Effector CD8-positive, alpha-beta T cell (primary cell): ENCODE measurements around the gene LRTM2.
"Not testable (repeated sequence)": the region's sequence is repeated elsewhere in the genome, so short reads cannot be mapped to it uniquely, and the experiment has no call there.

ENCODE experiments used
- DNase-seq: peaks from one replicate; lab custom pipeline; 2025; lab: John Stamatoyannopoulos, UW

Gene LRTM2

GRCh38 chr12:1811281-1811947 is 9.0 kb upstream of the LRTM2 start:
- DNase-seq = no peak

- DNase-seq = no peak
Observed at GRCh38 chr12:1811948-1812291, 8.4 kb upstream of the LRTM2 start.

- DNase-seq = no peak
Observed at GRCh38 chr12:1812650-1813302, 7.6 kb upstream of the LRTM2 start.

DNA sequence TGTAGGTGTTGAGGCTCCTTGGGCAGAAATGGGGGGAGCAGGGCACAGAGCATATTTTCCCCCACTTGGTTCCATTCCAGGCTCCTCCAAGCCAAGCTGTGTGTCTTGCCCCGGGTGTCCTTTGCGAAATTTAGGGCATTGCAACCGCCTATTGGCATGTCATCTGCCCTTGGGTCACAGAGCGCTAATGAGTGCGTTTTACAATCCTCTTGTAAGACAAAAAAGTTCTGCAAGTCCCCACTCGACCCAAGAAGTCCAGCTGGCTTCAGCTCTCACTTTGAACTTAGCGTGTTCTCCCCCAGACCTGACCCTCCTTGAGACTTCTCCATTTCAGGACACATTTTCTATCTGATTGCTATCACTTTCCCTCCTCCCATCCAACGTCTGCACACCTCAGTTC is 6.1 kb upstream of the LRTM2 start:
- DNase-seq = no peak

DNA sequence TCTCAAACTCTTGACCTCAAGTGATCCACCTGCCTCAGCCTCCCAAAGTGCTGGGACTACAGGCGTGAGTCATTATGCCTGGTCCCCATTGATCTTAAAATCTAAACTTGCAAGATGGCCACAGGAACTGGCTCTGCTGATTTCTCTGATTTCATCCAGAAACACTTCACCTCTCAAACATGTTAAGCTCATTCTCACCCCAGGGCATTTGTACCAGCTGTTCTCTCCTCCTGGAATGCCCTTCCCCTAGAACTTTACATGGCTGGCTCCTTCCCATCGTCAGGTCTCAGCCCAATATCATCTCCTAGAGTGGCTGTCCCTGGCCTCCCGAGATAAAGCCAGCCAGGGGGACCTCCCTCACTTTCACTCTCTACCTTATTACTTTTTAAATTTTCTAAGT is 5.3 kb upstream of the LRTM2 start:
- no peak for DNase-seq

- no peak for DNase-seq
Observed at GRCh38 chr12:1815814-1816729, 4.3 kb upstream of the LRTM2 start.

DNA sequence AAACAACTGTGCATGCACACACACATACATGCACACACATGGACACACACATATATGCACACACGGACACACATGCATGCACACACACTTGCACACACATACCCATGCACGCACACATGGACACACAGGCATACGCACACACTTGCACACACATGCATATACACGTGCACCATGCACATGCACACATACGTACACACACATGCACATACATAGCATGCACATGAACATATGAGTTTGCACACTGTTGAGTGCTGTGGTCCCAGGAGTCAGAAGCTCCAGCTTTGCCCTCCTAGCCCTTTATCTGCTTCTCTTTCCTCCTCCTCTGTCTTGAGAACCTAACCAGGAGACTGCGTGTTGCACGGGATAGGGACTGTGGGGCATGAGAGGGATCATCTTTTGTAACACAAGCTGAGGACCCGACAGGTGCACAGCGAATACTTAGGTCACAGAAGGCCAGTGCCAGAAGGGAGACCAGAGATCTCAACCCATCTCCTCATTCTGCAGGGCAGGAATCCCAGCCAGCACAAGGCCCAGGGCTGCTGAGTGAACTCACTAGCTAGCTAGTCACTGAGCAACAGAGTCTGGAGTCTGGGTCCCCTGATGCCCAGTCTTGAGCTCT is 3.5 kb upstream of the LRTM2 start:
- no peak for DNase-seq

GRCh38 chr12:1817928-1818327 is 2.4 kb upstream of the LRTM2 start:
- DNase-seq = not testable (repeated sequence)

DNA sequence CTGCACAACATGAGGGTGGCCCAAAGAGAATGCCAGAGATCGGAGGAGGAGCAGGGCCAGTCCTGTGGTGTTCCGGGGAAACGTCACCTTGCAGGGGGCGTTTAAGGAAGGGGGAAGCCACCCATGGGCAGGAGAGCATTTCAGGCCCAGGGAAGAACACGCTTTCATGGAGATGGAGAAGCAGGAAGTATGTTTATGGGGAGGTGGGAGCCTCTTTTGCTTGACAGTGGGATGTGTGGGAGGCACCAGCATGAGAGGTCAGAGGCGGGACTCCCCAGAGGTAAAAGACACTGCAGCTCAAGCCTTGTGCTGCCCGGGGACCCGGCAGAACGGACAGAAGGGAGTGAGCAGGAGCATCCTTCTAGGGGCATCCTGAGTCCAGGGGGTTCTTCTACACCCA is 1.3 kb upstream of the LRTM2 start:
- no peak for DNase-seq

GRCh38 chr12:1819571-1819970 is 794 bp upstream of the LRTM2 start:
- no peak for DNase-seq

DNA sequence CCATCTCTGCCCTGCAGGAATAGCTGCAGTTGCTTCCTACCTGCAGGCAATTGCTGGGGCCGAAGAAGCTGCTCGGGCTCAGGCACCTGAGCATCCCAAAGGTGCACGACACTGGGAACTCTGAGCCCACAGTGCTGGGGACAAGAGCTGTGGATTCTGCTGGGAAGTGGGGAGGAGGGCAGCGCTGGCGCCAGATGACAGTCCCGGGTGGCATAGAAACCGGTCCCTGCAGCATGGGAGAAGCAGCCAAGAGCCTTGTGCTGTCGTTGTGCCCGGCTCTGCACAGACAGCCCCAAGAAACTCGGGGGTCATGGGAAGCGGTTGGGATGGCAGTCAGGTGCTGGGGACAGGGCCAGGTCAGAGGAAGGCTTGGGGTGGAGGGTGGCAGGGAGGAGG is 529 bp downstream of the LRTM2 start:
- DNase-seq = no peak

- DNase-seq = no peak
Observed at GRCh38 chr12:1821805-1822204, 1.4 kb downstream of the LRTM2 start.

DNA sequence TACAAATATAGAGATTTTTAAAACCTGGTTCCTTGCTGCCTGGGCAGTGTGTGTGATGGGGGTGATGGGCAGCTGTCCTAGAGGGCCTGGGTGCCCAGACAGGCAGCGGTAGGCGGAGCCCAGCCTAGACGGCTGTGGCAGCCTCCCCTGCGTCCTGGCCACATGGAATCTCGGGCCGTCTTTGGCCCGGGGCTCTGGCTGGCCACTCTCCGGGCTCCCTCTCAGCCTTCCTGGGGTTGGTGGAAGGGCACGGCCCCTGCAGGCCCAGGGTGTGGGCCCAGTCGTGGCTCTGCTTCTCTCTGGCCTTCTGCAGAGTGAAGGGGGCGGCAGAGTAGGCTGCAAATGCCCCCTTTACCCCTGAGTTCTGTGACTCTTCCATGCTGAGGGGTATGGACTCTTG is 2.3 kb downstream of the LRTM2 start:
- no peak for DNase-seq

- no peak for DNase-seq
Observed at GRCh38 chr12:1823237-1823636, 2.9 kb downstream of the LRTM2 start.

DNA sequence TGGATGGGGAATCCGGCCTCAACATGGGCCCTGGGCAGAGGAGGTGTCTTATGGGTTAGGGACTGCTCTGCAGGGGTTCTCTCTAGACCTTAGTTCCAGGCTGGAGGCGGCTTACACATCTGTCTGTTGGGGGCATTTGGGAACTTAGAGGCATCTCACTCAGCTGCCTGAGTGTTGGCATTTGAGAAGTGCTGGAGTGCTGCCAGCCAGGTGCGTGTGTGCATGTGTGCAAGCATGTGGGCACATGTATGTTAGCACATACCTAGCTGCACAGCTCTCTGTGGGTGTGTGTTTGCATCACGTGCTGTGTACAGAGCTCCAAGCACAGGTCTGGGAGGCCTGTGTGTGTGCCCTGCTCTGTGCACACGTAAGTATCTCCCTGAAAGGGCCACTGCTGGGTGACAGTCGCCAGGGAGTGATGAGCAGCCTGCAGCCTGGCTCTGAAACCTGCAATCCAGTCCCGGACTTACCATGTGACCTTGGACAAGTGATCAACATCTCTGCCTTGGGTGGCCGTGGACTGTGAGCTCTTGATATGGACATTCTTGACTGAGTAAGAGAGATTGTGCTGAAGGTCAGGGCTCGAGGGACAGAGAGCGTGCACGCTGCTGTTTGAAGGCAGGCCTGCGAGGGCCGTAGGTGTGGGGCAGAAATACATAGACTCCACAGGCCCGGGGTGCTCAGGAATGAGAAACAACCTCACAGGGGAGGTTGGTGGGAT is 5.2 kb downstream of the LRTM2 start:
- DNase-seq = no peak

GRCh38 chr12:1826401-1826800 is 6.0 kb downstream of the LRTM2 start:
- no peak for DNase-seq

DNA sequence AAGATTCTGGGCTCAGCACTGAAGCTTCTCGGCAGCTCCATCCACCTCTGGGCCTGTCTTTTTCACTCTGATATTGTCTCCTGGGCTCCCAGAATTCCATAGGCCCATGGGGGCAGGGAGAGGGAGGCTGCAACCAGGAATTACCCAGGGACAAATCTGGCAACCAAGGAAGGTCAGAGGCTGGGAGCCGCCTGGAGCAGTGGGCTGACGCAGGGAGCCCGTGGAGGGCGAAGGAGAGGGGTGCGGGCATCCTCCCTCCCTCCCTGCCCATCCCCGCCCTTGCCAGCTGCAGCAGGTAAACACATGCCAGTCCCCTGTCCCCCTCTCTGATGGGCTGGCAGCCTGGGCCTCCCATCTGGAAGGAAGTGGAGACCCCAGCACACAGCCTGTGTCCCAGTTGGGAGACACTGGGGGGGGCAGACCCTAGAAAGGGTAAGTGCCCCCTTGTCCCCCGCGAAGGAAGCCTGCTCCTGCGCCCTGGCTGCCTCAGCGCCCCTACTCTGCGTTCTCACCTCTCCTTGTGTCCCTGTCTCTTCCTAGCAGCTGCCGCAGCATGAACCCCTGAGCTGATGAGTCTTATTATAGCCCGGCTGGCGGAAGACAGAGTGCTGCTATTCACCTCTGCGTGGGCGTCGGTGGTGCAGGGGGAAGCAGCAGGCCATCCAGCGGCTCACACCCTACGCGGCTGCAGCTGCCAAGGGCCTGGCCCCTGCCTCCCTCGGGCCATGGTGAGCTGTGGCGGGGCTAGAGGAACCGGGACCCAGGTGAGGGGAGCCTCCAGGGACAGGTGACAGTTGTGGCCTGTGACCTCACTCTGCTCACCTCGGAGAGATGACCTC is 6.7 kb downstream of the LRTM2 start:
- no peak for DNase-seq

- DNase-seq = no peak
Observed at GRCh38 chr12:1827826-1828805, 7.8 kb downstream of the LRTM2 start.

- no peak for DNase-seq
Observed at GRCh38 chr12:1828856-1829255, 8.5 kb downstream of the LRTM2 start.
